Measurements from ENCODE around the gene CFAP58. TPM values are rescaled to one million over a fixed set of nuclear protein-coding genes. Genes with fewer than 3 reads are reported as not detected.

The CFAP58 gene
- total and polyA plus RNA-seq, 2 of the 13 experiments (the other 11 are each of a cell fraction or from before 2014, with no cell fraction given) = 0.03 TPM; not detected in 1

Other genes starting within 250 kb of the CFAP58 start
- gene SFR1, start 231.7 kb upstream of the CFAP58 start, total RNA-seq (2016; rRNA removed; fragmentation: Illumina TruSeq; extraction: Trizol) = 6.1 and 6.9 TPM in 2 replicates
- 1.6 and 2.2 TPM in 2 replicates for gene SFR1, start 231.7 kb upstream of the CFAP58 start, polyA plus RNA-seq (2011; rRNA removed)
- 0.24 and 0.46 TPM in 2 replicates for gene CFAP43, start 121.5 kb upstream of the CFAP58 start, total RNA-seq (2016; rRNA removed; fragmentation: Illumina TruSeq; extraction: Trizol)
- 0.16 and 0.38 TPM in 2 replicates for gene CFAP43, start 121.5 kb upstream of the CFAP58 start, polyA plus RNA-seq (2011; rRNA removed)
- gene GSTO1, start 98.9 kb upstream of the CFAP58 start, total RNA-seq (2016; rRNA removed; fragmentation: Illumina TruSeq; extraction: Trizol) = 300 and 418 TPM in 2 replicates
- gene GSTO1, start 98.9 kb upstream of the CFAP58 start, polyA plus RNA-seq (2011; rRNA removed) = 152 and 228 TPM in 2 replicates
- 2.1 and 3.4 TPM in 2 replicates for gene GSTO2, start 84.6 kb upstream of the CFAP58 start, total RNA-seq (2016; rRNA removed; fragmentation: Illumina TruSeq; extraction: Trizol)
- 5.8 and 7.9 TPM in 2 replicates for gene GSTO2, start 84.6 kb upstream of the CFAP58 start, polyA plus RNA-seq (2011; rRNA removed)
- gene ITPRIP, start 15.4 kb upstream of the CFAP58 start, total RNA-seq (2016; rRNA removed; fragmentation: Illumina TruSeq; extraction: Trizol) = 0.58 and 1.00 TPM in 2 replicates
- gene ITPRIP, start 15.4 kb upstream of the CFAP58 start, polyA plus RNA-seq (2011; rRNA removed) = 2.8 and 3.0 TPM in 2 replicates